GM18867 (cell line): ENCODE results near the gene TRIM9.
A peak's percentile ranks its signal among the peaks of the same experiment; 100 is the strongest.
"Not testable (repeated sequence)": the region's sequence is repeated elsewhere in the genome, so short reads cannot be mapped to it uniquely, and the experiment has no call there.

Experiments
- ATAC-seq: cut with Tn5 transposase; IDR thresholded peaks from one replicate; pipeline ENCODE4 v1.9.1; 2021; ENCODE audit warnings: mild to moderate bottlenecking, moderate library complexity; ENCODE audit not compliant: unreplicated experiment

TRIM9 gene

DNA sequence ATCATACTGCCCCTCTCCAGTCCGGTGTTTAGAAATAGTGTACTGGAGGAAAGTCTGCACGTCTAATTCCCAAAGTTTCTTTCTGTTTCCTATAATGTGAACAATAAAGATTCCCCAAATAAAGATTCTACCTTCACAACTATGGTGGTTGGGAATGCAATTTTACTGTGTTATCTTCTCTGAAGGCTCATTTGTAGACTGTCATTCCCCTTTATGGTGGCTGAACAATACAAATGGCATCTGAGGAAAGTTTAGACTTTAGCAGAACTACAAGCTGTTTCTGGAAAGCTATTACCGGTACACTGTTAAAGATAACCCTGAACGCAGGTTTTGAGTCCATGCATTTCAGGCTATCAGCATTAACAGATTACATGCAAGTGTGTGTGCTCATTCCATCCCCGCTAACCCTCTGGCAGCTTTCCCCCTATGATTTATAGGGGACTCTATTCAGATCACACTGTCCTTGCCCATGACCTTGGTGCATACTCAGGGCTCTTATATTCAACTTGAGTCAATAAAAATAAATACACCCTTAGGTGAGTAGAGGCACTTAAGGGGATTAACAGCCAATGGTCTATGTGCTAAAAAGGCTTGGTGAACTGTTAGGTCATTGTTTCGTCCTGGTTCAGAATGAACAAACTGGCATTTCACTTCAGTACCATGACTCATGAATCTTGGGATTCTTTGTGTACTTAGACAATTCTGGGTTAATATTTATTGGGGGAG, 89.9 kb downstream of the TRIM9 start:
- no peak for ATAC-seq

DNA sequence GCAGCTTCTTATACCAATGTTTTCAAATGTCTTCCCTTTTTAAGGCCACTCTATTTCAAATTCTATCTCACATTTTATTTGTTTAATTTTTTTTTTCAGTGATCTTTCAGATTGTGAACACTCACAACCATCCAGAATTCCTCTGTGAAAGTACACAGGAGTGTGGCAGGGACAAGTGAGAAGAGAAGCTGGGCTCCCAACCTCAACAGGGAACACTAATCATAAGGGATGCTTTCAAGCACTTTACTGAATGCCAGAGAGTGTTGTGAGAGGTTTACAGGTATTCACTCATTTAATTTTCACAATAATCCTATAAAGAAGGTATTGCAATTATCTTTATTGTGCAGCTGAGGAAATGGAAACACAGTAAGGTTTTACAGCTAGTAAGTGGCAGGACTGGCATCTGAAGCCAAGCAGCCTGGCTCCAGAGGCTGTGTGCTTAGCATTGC, 90.5 kb downstream of the TRIM9 start:
- ATAC-seq = no peak

DNA sequence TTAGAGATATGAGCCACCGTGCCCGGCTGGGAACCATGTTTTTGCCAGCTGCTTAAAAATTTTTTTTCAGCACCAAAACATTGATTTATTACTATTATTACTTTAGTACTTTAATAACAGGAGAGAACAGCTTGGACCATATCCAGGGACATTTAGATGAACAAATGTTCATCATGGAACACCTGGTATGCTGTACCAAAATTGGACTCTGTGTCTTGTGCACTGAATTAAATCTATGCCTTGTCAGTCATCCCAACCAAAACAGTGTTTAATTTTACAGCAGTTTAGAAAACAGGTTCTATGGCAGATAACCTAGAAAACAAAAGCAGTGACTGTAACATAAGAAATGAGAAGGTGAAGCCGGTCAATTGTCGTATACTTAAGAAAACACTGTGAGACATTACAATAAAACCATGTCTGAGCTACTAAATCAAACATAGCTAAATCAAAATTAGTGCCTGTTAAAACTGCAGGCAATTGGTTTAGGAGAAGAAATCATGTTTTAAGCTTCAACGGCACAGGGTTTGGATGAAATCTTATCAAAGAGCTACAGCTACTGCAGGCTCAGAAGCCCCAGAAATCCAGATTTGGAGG, 92.4 kb downstream of the TRIM9 start:
- ATAC-seq = no peak

DNA sequence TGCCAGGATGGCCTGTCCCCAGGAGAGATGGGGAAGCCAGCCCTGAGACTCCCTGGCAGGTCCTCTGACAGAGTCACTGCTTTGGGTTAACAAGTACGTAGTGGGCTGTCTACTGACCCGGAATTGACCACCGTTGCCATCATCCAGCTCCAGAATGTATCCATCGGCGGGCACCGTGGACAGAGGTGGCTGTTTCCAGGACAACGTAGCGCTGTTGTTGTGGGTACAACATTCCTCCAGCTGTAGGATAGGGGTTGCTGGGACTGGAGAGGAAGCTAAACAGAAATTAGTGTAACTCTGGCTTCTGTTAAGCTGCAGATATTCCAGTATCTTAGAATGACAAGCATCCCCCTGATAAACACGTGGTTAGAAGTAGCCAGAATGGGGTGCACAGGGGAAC, 94.3 kb downstream of the TRIM9 start:
- ATAC-seq = no peak

DNA sequence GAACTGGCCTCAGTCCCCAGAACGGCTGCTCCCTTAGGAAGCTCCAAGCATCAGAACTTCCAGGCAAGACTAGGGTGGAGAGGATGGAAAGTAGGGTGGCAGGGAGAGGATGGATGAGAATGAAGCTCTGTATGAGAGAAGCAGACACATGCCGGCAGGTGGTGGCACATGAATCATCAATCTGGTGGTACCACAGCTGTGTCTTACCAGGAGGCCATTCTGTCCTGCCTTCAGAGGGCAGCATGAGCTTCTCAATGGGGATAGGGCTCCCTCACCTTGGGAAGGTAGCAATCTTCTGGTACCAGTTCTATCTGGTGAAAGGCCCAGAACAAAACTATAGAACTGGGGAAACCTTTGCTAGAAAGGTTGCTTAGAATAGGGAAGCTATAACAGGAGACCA, 95.2 kb downstream of the TRIM9 start:
- no peak for ATAC-seq

DNA sequence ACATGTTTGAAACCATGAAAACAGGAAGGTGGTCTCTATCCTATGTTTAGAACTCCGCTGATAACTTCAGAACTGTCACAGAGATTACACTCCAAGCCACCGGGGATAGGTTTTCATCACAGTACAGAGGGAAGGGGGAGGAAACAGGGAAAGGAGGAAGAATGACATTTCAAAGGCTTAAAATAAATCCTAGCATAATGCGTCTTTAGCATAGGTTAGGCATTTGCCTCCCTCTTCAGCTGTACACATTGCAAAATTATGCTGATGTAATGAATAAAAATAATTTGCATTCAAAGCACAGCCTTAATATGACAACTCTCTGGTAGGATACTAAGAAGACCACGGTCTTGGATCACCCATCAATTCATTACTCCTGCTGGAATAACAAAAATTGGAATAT, 96.3 kb downstream of the TRIM9 start:
- ATAC-seq = no peak

DNA sequence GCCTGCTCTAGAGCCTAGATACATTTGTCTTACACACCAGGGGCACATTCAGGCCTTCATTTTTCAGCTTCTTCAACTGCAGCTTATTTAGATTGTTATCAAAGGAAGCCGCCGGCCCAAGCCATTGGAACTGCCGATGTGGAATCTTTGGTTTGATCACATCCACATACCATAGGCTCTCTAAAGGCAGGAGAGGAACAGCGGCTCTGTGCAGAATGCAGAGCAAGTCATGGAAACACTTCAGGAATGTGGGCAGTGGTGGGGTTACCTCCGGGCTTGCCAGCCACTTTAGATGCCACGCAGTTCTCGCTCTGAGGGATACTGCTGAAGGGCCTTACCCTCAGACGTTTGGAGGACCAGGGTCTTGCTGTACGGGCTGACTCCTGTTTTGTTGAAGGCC, 97.2 kb downstream of the TRIM9 start:
- no peak for ATAC-seq

DNA sequence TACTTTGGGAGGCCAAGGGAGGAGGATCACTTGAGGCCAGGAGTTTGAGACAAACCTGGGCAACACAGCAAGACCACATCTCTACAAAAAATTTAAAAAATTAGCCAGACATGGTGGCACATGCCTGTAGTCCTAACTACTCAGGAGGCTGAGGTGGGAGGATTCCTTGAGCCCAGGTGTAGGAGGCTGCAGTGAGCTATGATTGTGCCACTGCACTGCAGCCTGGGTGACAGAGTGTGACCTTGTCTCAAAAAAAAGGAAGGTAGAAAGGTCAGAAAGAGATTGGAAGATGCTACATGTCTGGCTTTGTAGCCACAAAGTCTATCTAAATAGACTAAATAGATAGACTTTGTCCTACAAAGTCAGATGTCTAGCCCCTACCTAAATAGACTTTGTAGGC, 100.7 kb downstream of the TRIM9 start:
- not testable (repeated sequence) for ATAC-seq

DNA sequence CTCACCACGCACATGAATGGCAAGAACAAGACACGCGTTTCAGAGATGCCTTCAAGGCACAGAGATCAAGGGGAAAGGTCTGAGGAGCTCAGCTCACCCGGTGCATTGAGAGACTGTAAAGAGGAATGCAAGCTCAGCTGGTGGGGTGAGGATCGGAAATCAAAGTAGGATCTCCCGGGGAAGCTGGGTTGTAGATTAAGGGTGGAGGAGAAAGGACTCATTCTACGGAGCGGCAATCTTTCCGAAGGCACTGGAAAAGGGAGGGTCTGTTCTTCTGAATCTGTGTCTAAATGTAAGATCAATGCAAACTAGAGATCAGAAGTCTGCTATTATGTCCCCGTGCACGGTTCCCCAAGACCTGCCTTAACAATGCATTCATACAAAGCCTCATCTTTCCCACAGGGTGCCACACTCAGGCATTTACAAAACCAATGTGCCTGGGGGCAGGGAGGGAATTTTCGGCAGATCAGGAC, 109.0 kb downstream of the TRIM9 start:
- ATAC-seq = no peak

DNA sequence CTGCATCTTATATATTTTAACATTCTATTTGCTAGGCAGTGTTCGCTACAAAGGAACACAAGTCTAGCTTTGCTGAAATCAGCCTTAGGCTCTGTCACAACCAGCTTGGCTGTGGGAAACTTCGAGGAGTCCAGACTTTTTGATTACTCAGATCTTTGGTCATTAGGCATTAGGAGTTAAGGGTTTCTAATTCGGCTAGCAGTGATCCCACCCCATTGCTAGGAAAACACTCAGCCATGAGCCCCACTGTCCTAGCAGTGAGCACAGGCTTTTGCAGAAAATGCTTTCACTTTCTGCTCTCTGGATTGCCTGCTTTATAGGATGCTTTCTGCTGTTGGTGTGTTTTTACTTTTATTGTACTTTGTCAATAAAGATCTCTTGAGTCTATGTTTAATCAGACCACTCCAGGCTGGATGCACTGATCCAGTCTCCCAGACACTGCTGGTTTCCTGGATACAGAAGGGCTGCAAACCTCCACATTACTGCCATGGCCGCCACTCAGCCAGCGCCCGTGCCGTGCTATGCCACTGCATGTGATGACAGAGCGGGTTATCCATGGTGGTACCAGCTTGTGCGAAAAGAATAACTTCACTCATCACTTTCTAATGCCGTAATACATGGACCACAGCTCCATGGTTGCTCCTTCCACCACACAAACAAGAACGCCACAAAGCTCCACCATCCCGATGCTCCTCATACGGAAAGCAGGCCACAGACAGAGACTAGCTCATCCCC, 109.6 kb downstream of the TRIM9 start:
- no peak for ATAC-seq

DNA sequence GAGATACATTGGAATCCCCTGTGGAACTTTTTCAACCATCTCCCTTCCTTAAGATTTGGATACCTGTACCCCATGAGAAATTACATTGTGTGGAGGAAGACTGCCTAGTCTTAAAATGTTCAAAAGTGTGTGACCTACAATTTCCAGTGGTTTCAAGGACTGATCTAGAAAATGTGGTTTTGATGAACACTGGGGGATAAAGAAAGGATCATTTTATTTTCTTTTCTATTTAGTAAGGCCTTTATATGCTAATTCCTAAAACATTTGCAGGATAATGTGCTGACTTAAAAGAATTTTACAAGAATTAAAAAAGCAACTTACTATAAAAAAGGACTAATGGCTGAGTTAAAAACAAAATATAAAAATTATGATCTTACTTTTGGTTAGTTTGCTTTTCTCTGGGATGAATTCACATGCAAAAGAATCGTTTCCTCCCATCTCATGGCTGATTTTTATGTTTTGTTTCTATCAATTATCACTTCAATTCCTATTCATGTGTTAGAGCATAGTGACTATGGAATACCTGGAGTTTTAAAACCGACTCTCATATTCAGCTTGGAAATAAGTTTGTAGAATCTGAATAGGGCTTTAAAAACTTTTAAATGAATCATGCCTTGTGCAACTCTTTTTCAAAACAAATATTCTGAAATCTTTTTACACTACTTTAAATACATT, 110.7 kb downstream of the TRIM9 start:
- no peak for ATAC-seq

DNA sequence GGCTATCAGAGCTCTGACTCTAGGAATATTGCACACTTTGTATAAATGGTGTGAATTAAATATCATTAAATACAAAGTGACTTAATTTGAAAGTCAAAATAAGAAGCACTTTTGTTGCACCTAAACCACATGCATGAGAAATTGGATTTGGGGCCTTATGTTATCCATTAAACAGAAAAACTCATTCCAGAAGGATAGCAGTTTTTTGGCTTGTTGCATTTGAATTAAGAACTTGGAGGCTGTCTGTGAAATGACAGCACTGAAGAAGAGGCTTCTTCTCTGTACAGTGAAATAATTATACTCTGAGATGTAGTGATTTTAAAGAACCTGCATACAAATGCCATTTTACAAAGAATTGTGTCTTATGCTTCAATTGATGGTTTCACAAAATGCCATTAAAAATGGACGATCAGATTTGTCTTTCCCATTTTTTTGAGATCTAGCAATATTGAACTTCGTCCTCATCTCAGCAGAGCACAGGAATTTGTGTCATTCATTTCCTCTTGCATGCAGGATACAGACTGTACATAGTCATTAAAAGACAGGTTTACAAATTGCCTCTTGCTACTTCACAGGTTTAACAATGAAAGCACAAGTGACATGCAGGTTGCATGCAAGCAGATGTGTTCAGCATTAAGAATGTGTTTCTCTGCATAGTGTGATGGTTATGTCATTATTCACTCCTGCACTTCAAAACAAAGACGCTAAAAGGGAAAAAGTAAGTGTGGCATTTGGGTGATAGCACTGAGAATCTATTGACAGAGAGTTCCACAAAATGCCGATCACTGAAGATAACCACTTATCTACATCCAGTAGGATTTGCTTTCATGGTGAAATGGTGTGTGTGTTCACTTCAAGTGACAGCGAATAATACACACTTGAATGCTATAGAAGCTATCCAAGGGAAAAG, 114.7 kb downstream of the TRIM9 start:
- ATAC-seq = no peak

DNA sequence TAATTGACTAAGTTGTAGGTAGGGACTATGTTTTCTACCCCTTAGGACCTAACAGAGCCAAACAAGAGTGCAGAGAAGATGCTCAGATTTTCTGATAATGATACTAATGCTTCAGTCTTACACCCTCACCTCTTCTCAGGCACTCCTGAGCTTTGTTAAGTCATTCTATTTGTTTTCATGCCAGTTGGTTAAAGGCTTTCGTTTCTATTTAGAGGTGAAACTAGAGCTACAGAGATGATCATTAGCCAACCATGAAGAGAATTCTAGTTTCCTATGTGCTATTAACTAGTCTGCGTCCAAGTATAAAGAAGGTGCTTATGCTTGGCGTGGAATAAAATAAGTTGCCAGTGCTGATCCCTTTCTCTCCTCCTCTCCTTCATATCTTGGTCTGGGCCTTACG, 116.0 kb downstream of the TRIM9 start:
- ATAC-seq = peak; percentile 87

DNA sequence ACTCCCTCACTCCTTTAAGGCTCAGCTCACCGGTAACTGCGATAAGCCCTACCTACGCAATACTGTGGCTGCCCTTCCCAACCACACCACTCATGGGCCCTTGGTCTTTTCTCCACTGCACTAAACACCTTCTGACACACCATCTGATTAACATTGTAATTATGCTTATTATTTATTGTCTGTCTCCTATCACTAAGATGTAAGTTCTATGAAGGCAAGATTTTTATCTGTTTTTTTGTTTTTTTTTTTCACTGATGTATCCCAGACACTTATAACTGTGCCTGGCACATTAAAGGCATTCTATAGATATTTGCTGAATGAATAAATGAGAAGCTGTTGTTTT, 116.4 kb downstream of the TRIM9 start:
- ATAC-seq = no peak

DNA sequence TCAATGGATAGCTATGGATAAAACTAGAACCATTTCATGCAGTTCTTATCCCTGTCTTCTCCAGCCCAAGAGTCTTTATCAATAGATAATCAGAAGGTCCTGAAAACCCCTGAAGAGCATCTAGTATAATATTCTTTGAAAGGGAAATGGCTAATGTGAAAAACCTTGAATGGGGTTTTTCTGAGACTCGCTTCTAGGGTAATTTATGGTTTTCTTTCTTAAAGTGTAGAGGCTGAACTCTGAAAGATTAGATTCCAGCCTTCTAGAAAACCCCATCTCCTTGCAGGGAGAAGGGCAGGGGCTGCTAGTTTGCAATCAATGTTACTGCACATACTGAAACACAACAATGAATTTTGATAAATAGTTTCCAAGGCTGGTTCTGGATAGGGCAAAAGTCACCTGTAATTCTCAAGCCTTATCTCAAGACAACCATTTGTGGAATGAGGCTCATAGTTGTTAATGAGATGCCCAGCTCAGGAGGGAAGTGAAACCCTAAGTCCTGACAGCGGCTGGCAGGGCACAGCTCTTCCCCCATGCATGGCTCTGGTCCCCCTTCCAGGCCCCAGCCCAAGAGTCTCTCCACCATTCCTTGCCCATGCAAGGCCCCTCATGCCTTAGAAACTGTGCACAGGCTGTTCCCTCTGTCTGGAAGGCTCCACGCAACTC, 116.9 kb downstream of the TRIM9 start:
- peak; percentile 59 for ATAC-seq

DNA sequence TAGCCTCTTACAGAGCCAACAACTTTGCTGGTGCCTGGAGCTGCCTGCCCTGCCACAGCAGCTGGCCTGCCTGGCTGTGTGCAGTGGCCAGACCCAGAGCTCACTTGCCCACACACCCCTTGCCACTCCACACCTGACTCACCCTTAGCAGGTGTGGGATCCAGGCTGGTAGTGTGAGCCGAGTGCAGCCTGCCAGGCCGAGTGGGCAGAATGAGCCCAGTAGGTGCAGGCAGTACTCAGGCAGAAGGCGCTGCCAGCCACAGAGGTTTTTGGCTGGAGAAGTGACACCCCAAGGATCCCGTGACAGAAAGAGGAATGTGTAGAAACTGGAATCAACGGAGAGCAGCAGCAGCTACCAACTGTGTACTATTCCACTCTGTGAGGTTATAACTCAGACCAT, 120.8 kb downstream of the TRIM9 start:
- no peak for ATAC-seq

DNA sequence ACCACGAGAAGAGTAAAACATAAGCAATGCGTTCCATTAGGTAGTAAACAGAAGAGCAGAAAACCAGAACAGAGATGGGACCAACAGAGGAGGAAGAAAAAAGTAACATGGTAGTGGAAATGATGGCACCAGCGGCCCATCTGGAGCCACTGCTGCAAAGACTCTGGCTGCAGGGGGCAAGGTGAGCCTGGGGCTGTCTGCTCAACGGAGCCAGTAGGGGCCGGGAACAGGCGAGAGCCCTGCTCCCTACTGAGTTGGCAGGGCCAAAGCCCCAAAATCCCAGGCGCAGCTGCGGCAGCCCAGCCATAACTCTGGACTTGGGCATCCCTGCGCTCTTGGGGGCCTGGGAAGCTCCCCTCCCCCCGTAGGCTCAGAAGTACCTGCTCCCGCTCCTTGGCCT, 122.2 kb downstream of the TRIM9 start:
- no peak for ATAC-seq

DNA sequence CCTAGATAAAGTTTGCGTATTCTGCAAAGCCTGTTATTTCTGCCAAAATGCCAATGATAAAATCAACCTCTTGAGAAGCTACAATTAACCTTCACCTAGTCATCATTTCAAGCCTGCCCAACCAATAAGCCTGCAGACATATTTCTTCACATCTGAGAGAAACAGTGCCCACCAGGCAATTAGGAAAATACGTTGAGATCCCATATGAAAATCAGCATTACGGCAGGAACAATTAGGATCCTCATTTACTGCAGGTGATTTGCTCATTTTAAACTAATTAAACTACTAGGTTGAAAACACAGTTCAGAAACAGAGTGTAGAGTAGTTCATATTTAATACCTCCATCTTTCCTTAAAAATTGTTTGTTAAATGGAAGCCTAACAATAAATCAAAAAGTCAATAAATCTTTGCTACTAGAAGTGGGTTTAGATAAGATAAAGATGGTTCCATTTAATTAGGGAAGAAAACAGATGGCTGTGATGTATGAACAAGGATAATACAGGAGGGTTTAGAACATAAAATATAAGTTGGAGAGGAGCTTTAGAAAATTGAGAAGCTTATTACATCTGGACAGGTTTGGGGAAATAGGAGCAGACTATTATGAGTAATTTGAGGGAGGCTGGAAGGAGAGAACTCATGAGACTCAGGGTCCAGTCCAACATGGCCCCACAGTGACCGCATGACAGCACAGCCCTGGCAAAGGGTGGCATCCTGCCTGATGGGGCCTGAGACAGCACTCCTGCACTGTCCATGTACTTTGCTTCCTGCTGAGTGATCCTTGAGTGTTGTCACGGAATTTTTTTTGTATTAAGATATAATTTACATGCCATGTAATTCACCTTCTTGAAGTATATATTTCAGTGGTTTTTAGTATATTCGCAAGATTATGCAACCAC, 123.8 kb downstream of the TRIM9 start:
- no peak for ATAC-seq

DNA sequence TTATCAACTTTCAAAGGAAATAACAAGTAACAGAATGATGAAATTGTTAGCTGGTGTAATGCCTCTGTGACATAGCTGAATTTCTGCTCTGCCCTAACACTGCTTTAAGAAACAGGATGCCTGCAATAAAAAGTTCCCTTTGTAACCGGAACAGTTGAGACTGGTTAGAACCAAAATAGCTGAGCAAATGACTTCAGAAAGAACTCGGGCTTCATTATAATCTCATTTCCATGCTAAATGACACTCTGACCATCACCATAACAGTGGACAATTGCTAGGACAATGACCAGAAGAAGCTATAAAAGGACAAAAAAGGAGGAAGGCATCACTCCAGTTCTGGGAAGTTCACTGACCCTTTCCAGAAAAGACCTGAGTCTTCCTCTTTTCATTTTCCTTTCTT, 127.1 kb downstream of the TRIM9 start:
- ATAC-seq = no peak
